NCI-H345 (cell line): Measurements from ENCODE around the gene CERKL.
"Not testable (repeated sequence)": the region's sequence is repeated elsewhere in the genome, so short reads cannot be mapped to it uniquely, and the experiment has no call there.

ENCODE experiments used
- DNase-seq: peaks from one replicate; lab custom pipeline; 2025; lab: John Stamatoyannopoulos, UW

The CERKL gene, protein sequence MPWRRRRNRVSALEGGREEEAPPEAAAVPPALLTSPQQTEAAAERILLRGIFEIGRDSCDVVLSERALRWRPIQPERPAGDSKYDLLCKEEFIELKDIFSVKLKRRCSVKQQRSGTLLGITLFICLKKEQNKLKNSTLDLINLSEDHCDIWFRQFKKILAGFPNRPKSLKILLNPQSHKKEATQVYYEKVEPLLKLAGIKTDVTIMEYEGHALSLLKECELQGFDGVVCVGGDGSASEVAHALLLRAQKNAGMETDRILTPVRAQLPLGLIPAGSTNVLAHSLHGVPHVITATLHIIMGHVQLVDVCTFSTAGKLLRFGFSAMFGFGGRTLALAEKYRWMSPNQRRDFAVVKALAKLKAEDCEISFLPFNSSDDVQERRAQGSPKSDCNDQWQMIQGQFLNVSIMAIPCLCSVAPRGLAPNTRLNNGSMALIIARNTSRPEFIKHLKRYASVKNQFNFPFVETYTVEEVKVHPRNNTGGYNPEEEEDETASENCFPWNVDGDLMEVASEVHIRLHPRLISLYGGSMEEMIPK

DNA sequence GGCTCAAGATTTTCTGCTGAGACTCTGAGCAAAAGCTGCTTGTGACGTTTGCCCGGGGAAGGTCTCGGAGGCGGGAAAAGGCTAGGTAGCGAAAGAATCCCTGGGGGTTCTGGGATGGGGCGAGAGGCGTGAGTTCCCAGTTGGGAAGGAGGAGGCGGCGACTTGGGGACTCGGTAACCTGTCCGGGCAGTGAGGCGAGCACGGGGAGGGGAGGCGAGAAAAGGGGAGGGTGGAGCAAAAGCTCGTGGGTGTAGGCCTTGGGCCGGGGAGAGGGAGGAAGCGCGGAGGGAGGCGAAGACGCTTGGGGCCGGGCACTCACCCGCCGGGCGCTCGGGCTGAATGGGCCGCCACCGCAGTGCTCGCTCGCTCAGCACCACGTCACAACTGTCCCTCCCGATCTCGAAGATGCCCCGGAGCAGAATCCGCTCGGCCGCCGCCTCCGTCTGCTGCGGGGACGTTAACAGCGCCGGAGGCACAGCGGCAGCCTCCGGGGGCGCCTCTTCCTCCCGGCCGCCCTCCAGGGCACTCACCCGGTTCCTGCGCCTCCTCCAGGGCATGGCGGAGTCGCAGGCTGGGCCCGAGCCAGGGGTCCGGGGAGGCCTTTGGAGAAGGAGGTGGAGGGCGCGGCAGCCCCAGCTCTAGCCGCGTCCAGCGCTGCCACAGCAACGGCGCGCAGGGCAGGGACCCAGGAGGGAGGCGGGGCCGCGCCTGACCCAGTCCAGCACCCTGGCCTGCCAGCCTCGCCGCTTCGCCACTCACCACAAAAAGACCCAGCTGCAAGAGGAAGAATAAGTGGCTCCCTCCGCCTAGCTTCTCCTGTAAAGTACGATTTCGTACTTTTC lies at the start of gene CERKL:
Gene CERKL (minus strand): TSS at position 656 of the 842 bp plus-strand sequence. CDS start 99 bp downstream, at position 557.
- DNase-seq: no peak

- DNase-seq: not testable (repeated sequence)
Observed at GRCh38 chr2:181702519-181702918, 45.6 kb upstream of the CERKL start.

- DNase-seq: no peak
Observed at GRCh38 chr2:181698223-181698622, 41.3 kb upstream of the CERKL start.

- no peak for DNase-seq
Observed at GRCh38 chr2:181697571-181697970, 40.7 kb upstream of the CERKL start.

GRCh38 chr2:181697126-181697525 lies 40.2 kb upstream of the CERKL start:
- DNase-seq: no peak

DNA sequence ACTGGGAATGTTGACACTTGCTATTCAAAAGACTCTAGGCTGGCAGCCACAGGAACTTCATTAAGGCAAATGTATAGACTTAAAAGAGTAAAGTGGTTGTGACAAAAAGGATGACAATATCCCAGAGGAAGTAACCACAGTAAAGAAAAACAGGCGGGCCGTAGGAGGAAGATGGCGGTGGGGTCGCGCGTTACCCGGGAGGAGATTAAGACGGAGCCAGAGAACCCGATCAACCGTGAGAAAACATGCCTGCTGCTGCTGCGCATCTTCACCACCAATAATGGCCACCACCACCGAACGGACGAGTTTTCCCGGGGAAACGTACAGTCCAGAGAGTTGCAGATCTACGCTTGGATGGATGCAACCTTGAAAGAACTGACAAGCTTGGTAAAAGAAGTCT lies 37.4 kb upstream of the CERKL start:
- no peak for DNase-seq

DNA sequence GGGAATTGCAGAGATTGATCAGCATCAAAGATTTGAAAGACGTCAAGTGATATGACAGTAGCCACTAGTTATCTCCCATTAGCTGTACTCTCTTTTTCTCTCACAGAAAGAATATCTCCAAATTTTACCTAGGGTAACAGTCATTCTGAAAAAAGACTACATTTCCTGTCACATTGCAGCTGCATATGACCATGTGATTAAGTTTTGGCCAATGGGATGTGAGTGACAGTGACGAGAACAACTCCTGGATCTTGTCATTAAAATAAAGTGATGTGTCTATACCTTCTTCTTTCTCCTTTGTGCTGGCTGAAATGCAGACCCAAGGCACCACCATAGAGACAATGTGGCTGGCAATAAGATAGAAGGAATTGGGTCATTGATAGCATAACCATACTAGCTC lies 34.0 kb upstream of the CERKL start:
- no peak for DNase-seq

DNA sequence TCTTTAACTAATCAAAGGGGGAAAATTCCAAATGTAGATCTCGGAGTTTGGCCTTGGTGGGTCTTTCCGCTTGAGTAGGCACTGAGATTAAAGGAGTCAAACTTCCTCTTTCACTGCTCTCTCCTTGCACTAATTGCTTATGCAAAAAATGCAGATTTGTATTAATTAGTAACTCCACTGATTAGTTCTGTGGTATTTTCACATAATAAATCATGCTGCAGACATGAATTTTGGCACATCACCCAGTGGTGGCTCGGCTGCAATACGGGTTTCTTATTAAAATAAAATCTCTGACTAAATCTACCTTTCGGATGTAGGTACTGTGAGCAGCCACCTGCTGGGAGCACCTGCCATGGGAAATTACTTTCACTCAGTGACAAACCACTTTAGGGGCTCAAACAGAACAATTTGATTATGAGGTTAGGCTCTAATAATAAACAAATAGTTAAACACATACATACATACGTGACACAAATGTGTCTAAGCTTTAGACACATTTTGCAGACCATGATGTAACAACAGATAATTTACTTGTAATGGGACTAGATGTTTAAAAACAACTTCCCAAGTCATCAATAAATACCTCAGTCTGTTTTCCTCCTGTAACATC lies 29.8 kb upstream of the CERKL start:
- peak; percentile 66 for DNase-seq

DNA sequence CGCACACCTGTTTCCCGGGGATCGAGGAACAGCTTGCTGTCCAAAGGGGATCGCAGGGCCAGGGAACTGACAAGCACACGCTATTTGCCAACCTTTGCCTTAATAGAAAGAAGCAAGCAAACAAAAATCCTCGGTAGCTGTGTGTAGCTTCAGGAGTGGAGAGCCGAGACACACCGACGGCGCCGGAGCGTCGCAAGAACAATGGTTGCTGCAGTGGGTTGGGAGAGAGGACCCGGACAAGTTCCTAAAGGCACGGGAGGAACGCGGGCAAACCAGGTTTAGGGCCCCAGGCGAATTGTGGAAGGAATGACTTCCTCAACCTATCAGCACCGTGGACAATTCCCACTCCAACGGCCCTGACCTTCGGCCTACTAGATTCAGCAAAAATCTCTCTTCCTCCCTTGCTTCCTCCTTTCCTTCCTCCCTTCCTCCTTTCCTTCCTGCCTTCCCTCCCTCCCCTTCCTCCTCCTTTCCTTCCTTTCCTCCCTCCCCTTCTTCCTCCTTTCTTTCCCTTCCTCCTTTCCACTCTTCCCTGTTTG lies 28.3 kb upstream of the CERKL start:
- DNase-seq: no peak

DNA sequence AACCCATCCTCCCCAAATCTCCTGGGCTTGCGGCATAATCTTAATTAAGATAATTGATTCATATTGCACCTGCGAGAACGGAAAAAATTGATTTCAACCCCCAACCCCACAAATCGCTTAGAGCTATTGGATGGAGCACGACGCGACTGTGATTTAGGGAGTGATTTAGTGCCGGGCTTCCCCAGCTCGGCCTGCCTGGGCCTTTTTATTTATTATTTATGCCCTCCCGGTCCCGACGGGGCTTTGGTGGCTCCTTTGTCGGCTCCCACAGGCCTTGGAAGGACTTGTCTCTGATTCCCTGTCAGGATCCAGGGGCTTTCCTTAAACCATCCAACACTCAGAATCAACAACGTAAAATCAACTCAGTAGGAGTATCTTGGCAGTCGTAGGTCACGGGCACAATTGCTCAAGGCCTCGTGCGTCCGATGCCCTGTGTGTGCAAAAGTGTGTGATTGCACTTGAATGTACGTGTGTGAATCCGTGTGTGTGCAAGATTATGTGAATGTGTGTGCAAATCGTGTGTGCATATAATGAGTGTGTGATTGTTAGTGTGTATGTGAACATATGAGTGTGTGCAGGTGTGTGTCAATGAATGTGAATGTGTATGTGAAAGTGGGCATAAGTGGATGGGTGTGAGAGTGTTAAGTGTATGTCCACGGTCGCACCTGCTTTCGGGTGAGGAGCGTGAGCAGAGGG lies 27.7 kb upstream of the CERKL start:
- DNase-seq: no peak

- no peak for DNase-seq
Observed at GRCh38 chr2:181683518-181684453, 26.9 kb upstream of the CERKL start.

DNA sequence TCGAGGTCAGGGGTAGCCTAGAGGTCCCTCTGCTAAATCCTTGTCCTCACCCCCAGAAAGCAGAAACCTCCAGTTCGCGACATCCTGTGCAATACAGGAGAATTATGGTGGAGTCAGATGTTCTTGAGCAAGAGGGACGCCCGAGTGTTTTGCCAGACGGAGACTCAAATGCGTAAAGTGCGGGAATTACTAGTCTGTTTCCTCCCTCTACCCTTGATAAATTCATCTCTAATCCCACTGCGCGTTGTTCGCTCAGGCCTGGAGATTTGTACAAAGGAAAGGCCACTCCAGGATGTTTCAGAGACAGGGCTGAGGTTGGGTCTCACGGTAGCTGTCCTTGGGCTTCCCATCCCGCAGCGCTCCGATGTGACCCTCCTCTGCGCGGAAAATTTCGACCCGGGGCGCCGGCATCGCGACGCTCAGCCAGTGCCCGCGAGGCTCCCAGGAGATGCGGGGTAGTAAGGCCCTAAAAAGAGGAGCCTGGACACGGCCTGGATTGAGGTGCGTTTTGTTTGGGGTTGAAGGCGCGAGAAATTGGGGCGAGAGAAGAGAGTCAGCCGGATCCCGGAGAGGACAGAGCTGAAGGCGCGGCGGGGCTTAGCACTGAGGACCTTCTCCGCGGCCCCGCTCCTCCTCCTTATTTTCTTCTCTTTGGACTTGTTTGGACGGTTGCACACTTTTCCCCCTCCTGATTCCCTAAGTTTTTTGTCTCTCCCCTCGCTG lies 26.1 kb upstream of the CERKL start:
- DNase-seq: no peak

GRCh38 chr2:181682026-181682789 lies 25.3 kb upstream of the CERKL start:
- DNase-seq: no peak

GRCh38 chr2:181680937-181681811 lies 24.3 kb upstream of the CERKL start:
- DNase-seq: no peak

DNA sequence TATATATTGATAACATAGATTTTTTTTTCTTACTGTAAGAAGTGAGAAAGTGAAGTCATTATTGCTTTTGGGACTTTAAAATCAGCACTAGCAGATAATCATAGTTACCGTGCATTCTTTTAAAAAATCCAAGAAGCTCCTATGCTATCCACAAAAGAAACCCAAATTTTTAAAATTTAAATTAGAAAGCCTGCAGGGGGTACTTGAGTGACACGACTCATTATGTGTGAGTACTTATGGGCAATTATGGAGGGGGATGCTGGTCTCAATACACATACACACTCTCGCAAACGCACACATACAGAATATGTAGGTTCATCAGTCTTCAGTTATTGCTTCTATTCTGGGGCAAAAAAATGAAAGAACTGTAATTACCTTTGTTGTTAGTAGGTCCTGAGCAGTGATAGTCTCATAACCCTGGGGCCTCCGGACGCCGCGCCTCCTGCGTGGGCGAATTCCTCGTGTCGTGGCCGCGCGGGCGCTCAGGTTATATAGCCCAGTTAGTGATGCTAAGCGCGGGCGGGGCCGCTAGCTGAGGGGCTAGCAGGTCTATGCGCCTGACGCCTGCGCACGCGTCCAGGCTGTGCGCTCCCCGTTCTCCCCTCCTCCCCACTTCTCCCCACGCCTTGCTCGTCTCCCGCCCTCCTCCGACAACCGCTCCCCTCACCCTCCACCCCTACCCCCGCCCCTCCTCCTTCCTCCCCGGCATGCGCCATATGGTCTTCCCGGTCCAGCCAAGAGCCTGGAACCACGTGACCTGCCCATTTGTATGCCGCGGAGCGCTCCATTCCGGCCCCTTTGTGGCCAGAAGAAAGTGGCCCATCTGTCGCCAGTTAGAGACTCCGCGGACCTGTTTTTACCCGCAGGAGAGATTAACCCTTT lies 23.4 kb upstream of the CERKL start, which contains the start of gene NEUROD1:
Gene NEUROD1 (minus strand): TSS at position 463 of the 882 bp plus-strand sequence. CDS start 1,657 bp downstream, outside the sequence.
- DNase-seq: peak; percentile 60

DNA sequence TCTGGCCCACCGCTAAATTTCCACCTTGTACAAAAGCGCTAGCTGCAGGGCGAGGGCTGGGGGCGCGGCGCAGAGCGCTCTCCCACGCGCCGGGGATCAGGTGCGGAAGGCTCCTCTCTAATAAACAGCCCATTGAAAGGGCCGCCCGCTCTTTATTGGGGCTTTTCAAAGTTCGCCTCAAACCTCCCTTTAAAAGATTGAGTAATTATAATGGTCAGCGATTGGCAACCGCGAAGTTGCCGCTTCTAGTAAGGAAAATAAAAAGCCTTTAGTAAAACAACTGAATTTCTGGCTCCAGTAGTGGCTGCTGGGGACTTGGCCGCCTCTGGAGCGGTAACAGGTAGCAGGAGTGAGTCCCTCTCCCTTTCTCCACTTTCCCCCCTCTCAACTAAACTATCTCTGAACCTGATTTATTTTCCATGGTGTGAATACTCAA lies 22.7 kb upstream of the CERKL start:
- no peak for DNase-seq
